ENCODE data around the gene STAB1. TPM values are rescaled to one million over a fixed set of nuclear protein-coding genes. Genes with fewer than 3 reads are reported as not detected.
A peak's percentile ranks its signal among the peaks of the same experiment; 100 is the strongest.

Gene STAB1
- total and polyA plus RNA-seq, 2 of the 13 experiments (the other 11 are each of a cell fraction or from before 2014, with no cell fraction given) = 0.09 to 0.34 TPM

GRCh38 chr3:52536369-52537164 is 41.4 kb downstream of the STAB1 start, which contains the start of gene UQCC5 (continued):
- TF ChIP-seq BATF2 (CRISPR knock-in tag; IDR thresholded peaks at IDR 0.05) = no peak
- TF ChIP-seq KLF15 (CRISPR knock-in tag; IDR thresholded peaks at IDR 0.05; ENCODE audit: borderline replicate concordance) = 0 out of 2 replicates have a peak, but pooled peaks have one; percentile 75
- TF ChIP-seq HMG20A (CRISPR knock-in tag; IDR thresholded peaks at IDR 0.05; ENCODE audit: borderline replicate concordance) = no peak
- TF ChIP-seq FOXJ3 (CRISPR knock-in tag; IDR thresholded peaks at IDR 0.05; ENCODE audit: borderline replicate concordance) = peak; percentile 49; the same call in 1 of the 2 replicates
- no peak for TF ChIP-seq CERS6 (CRISPR knock-in tag; IDR thresholded peaks at IDR 0.05)
- no peak for TF ChIP-seq PRPF4 (IDR thresholded peaks at IDR 0.05; ENCODE audit: low read depth, low read length, poor library complexity, severe bottlenecking)
- TF ChIP-seq GMEB2 (CRISPR knock-in tag; IDR thresholded peaks at IDR 0.05; ENCODE audit: low read depth) = no peak
- no peak; the same call in 1 of the 2 replicates for TF ChIP-seq ZNF800 (CRISPR knock-in tag; IDR thresholded peaks at IDR 0.05)
- no peak for TF ChIP-seq SOX6 (IDR thresholded peaks at IDR 0.05)
- TF ChIP-seq SOX6 (CRISPR knock-in tag; IDR thresholded peaks at IDR 0.05) = peak; percentile 70
- no peak; the same call in 1 of the 2 replicates for TF ChIP-seq ZNF136 (CRISPR knock-in tag; IDR thresholded peaks at IDR 0.05; ENCODE audit: low read depth)
- peak; percentile 78; the same call in 1 of the 2 replicates for TF ChIP-seq EEA1 (CRISPR knock-in tag; IDR thresholded peaks at IDR 0.05; ENCODE audit: borderline replicate concordance)
- peak; percentile 51; the same call in 1 of the 2 replicates for TF ChIP-seq ZNF768 (CRISPR knock-in tag; IDR thresholded peaks at IDR 0.05)
- TF ChIP-seq PAX8 (CRISPR knock-in tag; IDR thresholded peaks at IDR 0.05; ENCODE audit: borderline replicate concordance) = 0 out of 2 replicates have a peak, but pooled peaks have one; percentile 62
- TF ChIP-seq ZNF761 (CRISPR knock-in tag; conservative IDR thresholded peaks at IDR 0.05) = peak; percentile 92; the same call in 1 of the 2 replicates
- TF ChIP-seq TAF15 (IDR thresholded peaks at IDR 0.05; ENCODE audit: low read depth, low read length, poor library complexity, severe bottlenecking) = no peak
- TF ChIP-seq HOXA3 (CRISPR knock-in tag; IDR thresholded peaks at IDR 0.05) = peak; percentile 74
- 0 out of 2 replicates have a peak, but pooled peaks have one; percentile 65 for TF ChIP-seq ATF5 (CRISPR knock-in tag; IDR thresholded peaks at IDR 0.05; ENCODE audit: low read depth)
- TF ChIP-seq ARNT (IDR thresholded peaks at IDR 0.05) = no peak
- TF ChIP-seq MIXL1 (CRISPR knock-in tag; IDR thresholded peaks at IDR 0.05) = peak; percentile 30; the same call in 1 of the 2 replicates
- TF ChIP-seq ZNF343 (CRISPR knock-in tag; IDR thresholded peaks at IDR 0.05) = peak; percentile 96
- peak; percentile 23; the same call in 1 of the 2 replicates for TF ChIP-seq ZNF746 (CRISPR knock-in tag; IDR thresholded peaks at IDR 0.05)
- TF ChIP-seq HNRNPUL1 (IDR thresholded peaks at IDR 0.05; ENCODE audit: low read depth, low read length) = no peak
- TF ChIP-seq ZNF30 (CRISPR knock-in tag; IDR thresholded peaks at IDR 0.05) = 0 out of 2 replicates have a peak, but pooled peaks have one; percentile 80

All from HepG2 (cell line).